Stimulated activated CD8-positive, alpha-beta memory T cell treated with anti-CD3 and anti-CD28 coated beads, Interleukin-2, amount 100 ng/mL, for 1 hour (primary cell): ENCODE data around the gene NGFR.

Experiments used
- DNase-seq, 2 donors: peaks; one replicate each; pipeline ENCODE4 v3.0.0-alpha.2; 2020; ENCODE audit warnings: low read depth in 2 of 2

Gene NGFR, protein sequence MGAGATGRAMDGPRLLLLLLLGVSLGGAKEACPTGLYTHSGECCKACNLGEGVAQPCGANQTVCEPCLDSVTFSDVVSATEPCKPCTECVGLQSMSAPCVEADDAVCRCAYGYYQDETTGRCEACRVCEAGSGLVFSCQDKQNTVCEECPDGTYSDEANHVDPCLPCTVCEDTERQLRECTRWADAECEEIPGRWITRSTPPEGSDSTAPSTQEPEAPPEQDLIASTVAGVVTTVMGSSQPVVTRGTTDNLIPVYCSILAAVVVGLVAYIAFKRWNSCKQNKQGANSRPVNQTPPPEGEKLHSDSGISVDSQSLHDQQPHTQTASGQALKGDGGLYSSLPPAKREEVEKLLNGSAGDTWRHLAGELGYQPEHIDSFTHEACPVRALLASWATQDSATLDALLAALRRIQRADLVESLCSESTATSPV

DNA sequence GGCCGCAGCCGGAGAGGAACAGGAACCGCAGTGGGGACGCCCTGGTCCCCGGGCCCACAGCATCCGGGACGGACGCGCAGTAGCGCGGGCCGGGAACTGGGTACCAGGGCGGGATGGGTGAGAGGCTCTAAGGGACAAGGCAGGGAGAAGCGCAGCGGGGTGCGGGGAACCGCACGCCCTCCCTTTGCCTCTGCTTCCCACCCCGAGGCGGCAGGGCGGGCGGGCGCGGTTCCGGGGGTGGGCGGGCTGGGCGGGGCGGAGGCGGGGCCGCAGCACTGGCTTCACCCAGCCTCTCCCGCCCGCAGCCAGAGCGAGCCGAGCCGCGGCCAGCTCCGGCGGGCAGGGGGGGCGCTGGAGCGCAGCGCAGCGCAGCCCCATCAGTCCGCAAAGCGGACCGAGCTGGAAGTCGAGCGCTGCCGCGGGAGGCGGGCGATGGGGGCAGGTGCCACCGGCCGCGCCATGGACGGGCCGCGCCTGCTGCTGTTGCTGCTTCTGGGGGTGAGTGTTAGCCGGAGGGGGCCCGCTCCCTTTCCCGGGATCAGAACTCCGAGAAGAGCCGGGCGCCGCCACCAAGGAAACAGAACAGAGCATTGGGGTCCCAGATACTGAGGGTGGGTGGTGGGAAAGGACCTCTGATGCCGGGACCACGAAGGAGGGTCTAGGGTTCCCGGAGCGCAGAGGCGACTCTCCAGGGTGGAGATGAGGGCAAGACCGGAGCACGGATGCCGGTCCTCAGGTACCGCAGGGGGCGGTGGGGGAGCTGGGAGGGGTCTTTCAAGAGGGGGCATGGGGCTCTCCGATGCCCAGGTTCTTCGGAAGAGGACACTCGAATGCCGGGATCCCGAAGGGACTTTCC is at the start of gene NGFR:
TSS of gene NGFR (plus strand) at position 308 of the 856 bp plus-strand sequence. CDS start at position 433, 125 bp downstream.
- peak; percentile 18 to 27 for DNase-seq

DNA sequence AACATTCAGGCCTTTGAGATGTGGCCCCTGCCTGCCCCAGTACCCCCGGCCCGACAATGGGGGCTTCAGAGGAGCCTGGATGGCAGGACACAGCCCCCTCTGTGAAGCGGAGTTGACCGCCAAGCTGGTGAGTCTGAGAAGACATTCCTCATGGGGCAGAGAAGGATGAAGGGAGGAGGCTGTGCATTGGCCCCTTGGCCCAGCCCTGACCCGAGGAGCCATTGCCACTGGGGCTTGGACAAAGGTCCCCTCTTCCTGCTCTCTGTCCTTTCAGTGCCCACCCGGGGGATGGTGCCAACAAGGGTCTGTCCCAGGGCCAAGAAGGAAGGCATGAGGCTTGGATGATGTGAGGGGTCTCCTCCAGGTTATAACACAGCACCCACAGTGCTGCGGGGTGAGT is 49.5 kb upstream of the NGFR start:
- DNase-seq, result no peak

DNA sequence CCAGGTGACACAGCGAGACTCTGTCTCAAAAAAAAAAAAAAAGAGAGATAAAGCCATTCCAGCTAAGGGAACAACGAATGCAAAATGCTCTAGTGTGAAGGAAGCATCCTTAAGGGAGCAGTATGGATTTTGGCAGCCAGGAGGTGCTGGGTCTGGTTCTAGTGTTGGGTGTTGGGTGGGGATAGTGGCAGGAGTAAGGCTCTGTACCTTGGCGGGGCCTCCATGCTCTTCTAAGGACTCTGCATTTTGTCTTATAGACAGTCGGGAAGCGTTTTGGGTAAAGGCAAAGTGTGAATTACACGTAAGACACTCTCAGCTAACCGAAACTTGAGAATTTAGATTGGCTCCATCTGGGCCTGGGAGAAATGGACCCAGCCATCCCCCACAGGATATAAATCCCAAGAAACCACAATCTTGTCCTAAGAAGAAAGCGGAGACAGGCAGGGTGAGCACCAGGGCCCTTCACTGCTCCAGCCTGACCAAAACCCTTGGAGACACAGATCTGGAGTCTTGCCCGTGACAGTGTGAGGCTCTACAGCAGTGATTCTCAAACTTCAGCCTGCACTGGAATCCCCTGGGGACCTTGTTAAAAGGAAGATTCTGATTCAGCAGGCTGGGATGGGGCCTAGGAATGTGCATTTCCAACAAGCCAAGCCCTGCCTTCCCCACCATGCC is 47.3 kb upstream of the NGFR start:
- DNase-seq, result no peak

DNA sequence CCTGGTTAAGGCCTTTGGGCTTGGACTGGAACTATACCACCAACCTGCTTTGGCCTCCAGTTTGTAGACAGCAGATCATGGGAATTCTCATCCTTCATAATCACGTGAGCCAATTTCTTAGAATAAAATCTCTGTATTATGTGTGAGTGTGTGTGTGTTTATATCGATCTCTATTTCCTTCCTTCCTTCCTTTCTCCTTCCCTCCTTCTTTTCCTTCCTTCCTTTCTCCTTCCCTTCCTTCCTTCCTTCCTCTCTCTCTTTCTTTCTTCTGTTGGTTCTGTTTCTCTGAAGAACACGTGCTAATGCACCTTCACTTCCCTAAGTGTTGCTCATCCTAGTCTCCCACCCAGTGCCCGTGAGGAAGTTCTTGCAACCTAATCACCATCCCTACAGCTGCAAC is 44.9 kb upstream of the NGFR start:
- DNase-seq, result no peak

DNA sequence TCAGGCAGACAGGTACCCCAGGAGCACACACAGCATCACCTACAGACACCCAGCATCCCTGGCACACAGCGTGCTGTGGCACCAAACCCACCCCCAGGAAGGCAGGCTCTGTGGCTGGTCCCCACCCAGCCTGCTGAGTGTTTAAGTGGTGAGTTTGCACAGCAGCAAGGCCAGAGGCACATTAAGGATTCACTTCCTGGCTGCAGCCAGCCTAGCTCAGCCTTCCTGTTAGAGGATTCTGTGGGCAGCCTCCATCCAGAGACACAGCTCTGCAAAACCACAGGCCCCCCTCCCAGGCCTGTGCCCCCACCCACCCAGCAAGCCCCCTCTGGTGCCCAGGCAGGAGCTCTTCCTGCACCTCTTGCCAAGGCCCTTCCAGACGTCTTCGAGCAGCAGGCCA is 44.4 kb upstream of the NGFR start:
- no peak for DNase-seq

DNA sequence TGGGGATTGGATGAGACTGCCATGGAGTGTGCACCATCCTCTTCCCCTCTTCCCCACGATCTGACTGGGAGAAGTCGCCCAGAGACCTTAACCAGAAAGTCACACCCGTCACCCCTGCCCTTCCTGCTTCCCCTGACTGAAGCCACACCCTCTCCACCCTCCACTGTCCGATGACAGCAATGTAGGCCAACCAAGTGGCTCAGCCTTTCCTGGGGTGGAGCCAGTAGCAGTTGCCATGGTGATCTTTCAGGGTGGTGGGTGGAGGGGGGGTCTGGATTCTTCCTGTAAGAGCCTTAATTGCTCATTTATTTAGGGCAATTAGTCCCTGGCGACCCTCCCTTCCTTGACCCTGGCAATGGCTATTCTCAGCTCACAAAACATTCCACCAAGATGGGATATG is 42.9 kb upstream of the NGFR start:
- no peak for DNase-seq

DNA sequence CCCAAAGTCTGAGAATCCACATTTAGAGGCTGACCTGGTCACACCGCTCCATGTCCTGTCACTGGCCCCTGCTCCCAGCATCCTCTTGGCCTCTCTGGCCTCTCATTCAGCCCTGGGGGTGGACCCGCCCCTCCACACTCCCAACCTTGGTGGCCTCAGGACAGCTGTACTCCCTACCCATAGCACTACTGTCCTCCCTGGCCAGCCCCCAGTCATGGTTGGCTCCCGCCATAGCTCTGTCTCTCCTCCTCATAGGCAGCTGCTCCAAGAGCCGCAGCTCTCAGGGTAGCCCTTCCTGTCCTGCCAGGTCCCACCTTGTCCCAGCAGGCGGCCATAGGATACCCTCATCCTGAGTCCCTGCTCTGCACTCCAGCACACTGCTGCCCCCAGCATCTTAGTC is 42.4 kb upstream of the NGFR start:
- no peak for DNase-seq

DNA sequence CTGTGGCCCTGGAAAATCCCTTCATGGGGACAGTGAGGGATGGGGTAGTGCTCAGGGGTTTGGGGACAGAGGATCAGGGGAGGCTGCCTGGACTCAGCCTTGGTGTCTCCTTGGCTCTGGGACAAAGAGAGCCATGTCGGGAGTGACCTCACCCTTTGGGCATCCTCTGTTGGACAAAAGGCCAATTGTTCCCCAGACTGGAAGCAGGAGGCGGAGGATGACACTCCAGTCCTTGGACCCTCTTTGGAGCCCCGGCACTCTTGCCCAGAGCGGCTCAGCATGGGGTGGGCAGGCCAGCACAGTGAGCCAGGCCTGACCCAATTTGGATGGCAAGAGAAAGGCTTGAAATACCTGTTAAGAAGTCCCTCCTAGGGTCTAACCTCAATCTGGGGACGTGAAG is 41.0 kb upstream of the NGFR start:
- DNase-seq, result no peak

DNA sequence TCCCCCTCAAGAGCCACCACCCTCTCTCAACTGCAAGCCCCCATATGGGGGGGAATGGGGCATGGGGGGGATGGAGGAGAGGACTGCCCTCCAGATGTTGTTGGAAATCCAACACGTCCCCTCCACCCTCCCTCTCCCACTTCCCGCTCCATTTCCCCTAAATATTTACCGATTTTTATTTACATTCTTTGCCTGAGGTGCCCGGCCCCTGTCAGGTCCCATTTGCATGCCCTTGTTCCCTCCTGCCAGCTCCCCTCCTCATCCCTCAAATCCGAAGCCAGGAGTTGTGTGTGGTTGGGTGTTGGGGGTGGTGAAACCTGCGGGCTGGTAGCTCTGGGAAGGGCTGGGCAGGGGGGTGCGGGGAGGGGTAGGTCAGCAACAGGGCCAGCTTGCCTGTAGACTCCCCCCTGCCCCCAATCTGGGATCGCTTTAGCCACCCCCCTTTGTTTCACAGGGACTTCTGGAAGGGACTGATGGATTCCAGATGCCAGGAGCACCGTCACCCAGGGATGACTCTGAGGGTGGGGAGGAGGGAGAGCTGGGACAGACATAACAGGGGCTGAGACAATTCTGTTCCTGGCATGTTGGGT is 39.7 kb upstream of the NGFR start:
- no peak for DNase-seq

DNA sequence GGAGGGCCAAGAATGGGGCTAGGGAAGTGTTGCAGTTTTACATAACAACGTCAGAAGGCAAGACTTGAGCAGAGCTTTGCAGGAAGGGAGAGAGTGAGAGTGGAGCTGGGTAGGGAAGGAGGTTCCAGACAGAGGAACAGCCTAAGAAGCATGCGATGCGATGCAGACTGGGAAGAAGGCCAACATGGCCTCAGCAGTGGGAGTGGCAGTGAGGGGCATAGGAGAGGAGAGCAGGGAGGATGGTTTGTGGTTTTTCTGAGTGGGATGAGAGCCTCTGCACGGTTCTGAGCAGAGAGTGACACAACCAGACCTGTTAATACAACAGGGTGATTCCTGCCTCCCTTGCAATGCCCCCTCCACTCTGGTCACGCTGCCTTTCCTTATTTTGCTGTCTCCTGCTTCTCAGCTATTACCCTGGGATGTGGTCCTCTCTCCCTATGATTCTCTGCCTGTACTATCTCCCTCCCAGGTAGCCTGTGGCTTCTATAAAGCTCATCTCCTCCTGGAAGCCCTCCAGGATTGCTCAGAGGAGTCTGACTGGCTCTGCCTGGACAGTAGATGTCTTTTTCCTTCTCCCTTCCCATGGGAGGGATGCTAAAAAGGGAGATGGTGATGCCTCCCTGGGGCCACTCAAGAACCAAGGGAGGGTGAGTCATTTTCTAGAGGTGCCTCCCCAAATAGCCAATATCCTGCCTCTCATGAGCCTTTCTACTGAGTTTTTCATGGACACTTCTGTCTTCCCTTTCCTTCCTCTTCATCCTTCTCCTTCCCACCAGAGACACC is 38.7 kb upstream of the NGFR start:
- DNase-seq, result no peak

DNA sequence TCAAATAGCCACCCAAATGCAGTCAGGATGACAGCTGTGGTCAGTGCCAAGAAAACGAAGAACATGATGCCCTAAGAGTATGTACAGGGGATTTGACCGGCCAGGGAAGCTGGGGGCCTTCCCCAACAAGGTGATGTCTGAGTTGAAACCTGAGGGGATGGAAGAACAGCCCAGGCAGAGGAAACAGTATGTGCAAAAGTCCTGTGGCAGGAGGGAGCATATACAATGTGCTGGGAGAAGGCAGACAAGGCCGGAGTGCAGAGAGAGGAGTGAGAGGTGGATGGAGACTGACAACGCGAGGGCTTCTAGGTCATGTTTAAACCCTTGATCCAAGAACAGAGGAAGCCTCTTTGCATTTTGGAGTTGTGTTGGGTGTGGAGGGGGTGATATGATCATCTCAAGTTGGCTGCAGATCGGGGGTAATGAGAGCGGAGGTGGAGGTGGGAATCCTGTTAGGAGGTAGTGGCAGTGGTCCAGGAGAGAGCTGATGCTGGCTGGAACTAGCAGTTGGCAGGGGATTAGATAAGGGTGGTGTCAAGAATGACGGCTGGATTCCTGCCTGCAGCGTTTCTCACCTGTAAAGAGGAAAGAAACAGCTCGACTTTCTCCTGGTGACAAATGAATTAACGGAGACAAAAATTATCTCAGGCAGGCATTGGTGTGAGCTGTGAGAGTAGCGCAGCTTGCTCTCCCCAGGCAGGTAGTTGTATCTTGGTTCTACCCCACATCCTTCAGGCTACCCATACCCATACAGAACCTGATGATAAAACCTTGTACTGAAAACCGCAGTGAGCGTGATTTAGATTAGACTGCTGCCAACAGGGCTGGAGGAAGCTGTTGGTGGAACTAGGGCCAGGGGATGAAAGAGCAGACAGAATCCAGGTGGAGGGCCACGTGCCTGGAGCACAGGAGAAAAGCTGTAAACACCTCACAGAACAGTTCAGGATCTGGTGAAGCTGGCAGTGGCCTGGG is 37.2 kb upstream of the NGFR start:
- DNase-seq, result no peak

DNA sequence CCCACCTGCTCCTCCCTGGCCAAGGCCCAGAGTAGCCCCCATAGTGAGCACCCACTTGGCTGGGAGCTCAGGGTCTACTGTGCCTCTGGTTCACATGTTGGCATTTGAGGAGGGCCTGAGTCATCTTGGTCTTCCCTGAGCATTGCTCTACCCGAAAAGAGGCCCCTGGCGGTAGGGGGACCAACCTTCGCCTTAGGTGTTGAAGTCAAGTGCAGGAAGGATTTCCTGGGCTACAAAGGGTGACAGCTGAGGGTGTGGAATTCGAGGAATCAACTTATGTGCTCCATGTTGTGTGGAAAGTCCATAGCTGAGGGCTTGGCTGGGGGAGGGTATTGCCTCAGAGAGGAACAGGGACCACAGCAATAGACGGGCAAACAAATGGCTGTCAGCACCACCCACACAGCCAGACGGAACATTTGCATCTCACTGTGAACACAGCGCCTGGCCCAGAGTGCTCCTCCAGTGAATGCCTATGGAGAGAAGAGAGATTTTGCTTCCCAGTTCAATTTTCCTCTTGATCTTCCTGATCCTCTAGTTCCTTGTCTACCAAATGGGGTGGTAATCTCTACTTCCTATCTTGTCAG is 35.6 kb upstream of the NGFR start:
- DNase-seq, result no peak

DNA sequence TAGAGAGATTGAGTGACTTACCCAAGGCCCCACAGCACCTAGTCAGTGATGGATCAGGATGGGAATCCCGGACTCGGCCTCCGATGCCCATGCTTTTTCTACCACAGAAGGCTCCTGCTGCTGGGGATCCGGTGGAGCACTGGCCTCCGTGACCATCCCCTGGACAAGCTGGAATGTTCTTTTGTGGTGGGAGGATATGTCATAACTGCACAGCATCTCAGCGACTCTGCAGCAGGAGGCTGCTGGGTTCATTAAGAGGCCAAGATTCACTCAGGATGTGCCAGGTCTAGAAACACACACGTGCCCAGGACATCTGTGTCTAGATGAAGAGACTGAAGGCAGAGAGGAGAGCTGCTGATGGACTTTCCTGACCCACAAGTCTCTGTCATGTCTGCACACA is 34.7 kb upstream of the NGFR start:
- no peak for DNase-seq

DNA sequence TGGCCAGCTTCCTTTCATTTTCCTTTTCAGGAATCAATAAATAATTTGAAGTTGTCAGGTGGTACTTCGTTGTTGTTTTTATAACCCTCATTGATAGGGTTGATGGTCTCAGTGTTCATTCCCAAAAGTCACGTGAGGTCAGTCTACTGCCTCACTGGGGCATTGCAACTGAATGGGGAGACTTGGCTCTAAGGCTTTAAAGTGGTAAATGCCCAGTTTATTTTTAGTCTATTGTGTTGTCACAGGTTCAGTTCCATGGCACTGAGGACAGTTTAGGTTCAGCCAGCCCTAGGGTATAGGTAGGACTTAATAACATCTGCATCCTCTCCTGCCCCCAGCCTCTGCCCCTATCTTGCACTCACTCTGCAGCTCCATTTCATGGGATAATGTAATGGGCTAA is 33.5 kb upstream of the NGFR start:
- DNase-seq, result no peak

DNA sequence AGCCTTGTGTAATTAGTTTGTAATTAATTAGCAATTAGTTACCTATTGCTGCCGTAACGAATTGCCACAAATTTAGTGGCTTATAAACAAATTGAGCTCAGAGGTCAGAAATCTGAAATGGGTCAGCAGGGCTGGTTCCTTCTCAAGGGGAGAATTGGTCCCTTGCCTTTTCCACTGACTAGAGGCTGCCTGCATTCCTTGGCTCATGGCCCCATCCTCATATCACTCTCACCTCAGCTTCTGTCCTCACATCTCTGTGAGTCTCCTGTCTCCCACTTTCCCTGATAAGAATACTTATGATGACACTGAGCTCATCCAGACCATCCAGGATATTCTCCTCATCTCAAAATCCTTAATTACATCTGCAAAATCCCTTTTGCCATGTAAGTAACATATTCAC is 31.0 kb upstream of the NGFR start:
- DNase-seq, result no peak

DNA sequence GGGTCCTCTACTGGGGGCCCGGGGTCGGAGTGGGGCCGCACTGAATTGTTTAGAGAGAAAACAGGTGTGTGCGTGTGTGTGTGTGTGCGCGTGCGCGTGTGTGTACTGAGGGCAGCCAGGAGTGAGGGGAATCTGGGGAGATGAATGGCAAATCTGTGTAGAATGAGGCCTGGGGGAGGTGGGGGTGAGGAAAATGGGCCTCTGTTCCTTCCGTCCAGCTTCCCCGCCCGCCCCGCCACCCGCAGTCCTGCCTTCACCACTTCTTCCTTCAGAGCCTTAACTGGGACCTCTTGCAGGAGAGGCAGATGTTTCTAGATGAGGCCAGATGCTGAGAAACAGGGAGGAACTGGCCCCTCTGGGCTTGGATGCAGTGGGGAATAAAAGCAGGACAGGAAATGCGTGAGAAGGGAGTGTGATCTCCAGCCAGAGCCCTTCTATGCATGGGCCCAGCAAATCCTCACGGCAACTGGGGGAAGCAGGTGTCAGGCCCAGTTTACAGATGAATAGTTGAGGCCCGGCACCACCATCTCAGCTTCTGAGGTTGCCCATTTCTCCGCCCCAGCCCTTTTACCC is 29.7 kb upstream of the NGFR start:
- DNase-seq, result no peak

DNA sequence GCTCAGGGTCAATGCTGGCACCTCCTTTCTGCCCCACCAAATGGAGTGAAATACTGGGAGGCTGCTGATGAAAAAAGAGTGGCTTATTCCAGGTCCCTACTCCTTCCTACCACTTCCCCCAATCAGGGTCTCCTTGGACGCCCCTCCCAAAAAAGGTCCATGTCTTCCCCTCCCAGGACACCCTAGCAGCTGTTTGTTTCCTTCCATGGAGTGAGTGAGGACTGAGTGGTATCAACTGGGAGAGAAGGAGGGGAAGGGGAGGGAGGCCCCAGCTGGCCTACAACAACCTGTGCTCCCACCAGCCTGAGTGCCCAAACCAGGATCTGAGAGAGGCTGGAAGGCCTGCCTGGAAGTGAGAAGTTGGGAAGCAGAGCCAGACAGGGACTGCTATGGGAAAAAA is 28.7 kb upstream of the NGFR start:
- DNase-seq, result no peak

DNA sequence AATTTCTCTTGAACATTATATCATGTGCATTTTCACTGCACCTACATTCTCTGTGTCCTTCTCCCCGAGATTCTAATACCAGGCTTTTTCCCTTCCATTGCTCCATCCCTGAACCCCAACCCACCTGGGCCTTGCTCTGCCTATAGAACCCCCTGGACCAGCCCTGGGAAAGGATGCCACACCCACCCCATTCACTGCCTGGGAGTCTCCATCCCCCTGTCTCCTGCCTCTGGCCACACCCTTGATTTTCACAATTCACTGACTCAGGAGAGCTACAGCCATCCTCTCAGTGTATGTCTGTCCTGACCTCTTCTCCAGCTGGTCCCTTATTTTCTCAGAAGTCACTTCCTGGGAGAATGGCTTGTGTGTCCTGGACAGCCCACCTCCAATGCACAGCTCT is 27.9 kb upstream of the NGFR start:
- DNase-seq, result no peak

DNA sequence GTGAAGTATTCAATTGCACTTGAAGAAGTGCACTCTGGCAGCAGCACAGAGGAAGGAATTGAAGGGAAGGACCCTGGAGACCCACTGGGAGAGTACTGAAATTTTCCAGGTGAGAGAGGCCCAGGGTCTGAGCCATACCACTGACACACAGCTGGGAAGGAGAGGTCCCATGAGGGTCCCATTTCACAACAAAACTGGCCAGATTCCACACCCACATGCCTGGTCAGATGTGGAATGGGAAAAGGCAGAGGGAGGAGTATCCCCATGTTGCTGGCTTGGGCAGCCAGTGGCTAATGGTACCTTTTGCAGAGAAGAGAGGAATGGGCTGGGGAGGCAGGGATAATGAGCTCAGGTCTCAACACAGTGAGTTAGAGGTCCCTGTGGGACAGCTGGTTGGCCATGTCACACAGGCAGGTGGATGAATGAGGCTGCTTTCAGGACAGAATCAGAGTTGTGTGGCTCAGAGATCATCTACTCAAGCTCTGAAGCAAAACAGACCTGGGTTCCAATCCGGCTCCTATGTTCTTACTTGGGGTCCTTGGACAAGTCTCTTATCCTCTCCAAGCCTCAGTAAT is 26.2 kb upstream of the NGFR start:
- no peak for DNase-seq
